ENCODE data around the gene NFKBIB. TPM values are rescaled to one million over a fixed set of nuclear protein-coding genes. Genes with fewer than 3 reads are reported as not detected.

NFKBIB gene
- total and polyA plus RNA-seq, 2 of the 13 experiments (the other 11 are each of a cell fraction or from before 2014, with no cell fraction given) = 8.6 to 14.9 TPM

DNA sequence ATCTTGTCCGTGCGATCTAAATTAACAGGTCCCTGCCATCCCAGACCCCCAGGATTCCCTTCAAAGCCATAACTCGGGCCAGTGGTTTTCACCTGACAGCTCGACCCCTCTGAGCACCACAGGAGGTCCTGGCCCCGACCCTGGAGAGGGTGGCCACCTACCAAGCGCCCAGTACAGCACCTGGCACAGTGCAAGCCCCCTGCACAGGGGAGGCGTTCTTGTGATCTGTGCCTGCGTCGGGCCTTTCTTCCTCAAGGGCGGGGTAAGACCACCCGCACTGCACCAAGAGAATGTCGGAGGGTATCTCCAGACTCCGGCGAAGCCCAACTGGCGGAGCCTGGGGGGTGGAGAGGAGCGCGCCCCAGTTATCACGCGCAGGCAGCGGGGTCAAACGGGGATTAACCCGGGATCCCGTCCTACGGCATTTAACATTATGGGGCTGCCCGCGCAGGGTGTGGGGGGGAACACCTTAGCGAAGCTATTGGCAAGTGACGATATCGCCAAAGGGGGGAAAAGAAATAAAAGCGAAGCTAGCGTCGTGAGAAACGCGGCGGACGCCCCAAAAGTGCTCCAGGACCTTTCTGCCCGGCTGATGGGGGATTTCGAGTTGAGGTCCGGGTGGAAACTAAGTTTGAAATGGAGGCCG lies 48.7 kb upstream of the NFKBIB start (continued):
- TF ChIP-seq, protein P1, sequence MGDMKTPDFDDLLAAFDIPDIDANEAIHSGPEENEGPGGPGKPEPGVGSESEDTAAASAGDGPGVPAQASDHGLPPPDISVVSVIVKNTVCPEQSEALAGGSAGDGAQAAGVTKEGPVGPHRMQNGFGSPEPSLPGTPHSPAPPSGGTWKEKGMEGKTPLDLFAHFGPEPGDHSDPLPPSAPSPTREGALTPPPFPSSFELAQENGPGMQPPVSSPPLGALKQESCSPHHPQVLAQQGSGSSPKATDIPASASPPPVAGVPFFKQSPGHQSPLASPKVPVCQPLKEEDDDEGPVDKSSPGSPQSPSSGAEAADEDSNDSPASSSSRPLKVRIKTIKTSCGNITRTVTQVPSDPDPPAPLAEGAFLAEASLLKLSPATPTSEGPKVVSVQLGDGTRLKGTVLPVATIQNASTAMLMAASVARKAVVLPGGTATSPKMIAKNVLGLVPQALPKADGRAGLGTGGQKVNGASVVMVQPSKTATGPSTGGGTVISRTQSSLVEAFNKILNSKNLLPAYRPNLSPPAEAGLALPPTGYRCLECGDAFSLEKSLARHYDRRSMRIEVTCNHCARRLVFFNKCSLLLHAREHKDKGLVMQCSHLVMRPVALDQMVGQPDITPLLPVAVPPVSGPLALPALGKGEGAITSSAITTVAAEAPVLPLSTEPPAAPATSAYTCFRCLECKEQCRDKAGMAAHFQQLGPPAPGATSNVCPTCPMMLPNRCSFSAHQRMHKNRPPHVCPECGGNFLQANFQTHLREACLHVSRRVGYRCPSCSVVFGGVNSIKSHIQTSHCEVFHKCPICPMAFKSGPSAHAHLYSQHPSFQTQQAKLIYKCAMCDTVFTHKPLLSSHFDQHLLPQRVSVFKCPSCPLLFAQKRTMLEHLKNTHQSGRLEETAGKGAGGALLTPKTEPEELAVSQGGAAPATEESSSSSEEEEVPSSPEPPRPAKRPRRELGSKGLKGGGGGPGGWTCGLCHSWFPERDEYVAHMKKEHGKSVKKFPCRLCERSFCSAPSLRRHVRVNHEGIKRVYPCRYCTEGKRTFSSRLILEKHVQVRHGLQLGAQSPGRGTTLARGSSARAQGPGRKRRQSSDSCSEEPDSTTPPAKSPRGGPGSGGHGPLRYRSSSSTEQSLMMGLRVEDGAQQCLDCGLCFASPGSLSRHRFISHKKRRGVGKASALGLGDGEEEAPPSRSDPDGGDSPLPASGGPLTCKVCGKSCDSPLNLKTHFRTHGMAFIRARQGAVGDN (CRISPR knock-in tag; IDR thresholded peaks at IDR 0.05) = peak; percentile 49
- TF ChIP-seq PTBP1 (IDR thresholded peaks at IDR 0.05; ENCODE audit: low read depth, low read length, poor library complexity, severe bottlenecking) = peak; percentile 56
- peak; percentile 90 for TF ChIP-seq ZNF816 (CRISPR knock-in tag; IDR thresholded peaks at IDR 0.05; ENCODE audit: borderline replicate concordance)
- 0 out of 2 replicates have a peak, but pooled peaks have one; percentile 23 for TF ChIP-seq ZNF768 (CRISPR knock-in tag; IDR thresholded peaks at IDR 0.05)
- peak; percentile 39; the same call in 1 of the 2 replicates for TF ChIP-seq HNRNPL (IDR thresholded peaks at IDR 0.05; ENCODE audit: low read depth, low read length)
- TF ChIP-seq ZFP82 (CRISPR knock-in tag; IDR thresholded peaks at IDR 0.05; ENCODE audit: borderline replicate concordance) = peak; percentile 91; the same call in 1 of the 2 replicates
- TF ChIP-seq, protein P2, sequence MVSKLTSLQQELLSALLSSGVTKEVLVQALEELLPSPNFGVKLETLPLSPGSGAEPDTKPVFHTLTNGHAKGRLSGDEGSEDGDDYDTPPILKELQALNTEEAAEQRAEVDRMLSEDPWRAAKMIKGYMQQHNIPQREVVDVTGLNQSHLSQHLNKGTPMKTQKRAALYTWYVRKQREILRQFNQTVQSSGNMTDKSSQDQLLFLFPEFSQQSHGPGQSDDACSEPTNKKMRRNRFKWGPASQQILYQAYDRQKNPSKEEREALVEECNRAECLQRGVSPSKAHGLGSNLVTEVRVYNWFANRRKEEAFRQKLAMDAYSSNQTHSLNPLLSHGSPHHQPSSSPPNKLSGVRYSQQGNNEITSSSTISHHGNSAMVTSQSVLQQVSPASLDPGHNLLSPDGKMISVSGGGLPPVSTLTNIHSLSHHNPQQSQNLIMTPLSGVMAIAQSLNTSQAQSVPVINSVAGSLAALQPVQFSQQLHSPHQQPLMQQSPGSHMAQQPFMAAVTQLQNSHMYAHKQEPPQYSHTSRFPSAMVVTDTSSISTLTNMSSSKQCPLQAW (CRISPR knock-in tag; IDR thresholded peaks at IDR 0.05) = peak; percentile 39
- no peak for TF ChIP-seq FOXP1 (IDR thresholded peaks at IDR 0.05)
- 0 out of 2 replicates have a peak, but pooled peaks have one; percentile 2 for TF ChIP-seq FOXP1 (CRISPR knock-in tag; IDR thresholded peaks at IDR 0.05)
- TF ChIP-seq POLR2G (IDR thresholded peaks at IDR 0.05; ENCODE audit: low read depth, low read length) = peak; percentile 16; the same call in 1 of the 2 replicates
- peak; percentile 83 for TF ChIP-seq ZNF781 (CRISPR knock-in tag; IDR thresholded peaks at IDR 0.05; ENCODE audit: borderline replicate concordance, not compliant biosample characterization)
- TF ChIP-seq, protein P3, sequence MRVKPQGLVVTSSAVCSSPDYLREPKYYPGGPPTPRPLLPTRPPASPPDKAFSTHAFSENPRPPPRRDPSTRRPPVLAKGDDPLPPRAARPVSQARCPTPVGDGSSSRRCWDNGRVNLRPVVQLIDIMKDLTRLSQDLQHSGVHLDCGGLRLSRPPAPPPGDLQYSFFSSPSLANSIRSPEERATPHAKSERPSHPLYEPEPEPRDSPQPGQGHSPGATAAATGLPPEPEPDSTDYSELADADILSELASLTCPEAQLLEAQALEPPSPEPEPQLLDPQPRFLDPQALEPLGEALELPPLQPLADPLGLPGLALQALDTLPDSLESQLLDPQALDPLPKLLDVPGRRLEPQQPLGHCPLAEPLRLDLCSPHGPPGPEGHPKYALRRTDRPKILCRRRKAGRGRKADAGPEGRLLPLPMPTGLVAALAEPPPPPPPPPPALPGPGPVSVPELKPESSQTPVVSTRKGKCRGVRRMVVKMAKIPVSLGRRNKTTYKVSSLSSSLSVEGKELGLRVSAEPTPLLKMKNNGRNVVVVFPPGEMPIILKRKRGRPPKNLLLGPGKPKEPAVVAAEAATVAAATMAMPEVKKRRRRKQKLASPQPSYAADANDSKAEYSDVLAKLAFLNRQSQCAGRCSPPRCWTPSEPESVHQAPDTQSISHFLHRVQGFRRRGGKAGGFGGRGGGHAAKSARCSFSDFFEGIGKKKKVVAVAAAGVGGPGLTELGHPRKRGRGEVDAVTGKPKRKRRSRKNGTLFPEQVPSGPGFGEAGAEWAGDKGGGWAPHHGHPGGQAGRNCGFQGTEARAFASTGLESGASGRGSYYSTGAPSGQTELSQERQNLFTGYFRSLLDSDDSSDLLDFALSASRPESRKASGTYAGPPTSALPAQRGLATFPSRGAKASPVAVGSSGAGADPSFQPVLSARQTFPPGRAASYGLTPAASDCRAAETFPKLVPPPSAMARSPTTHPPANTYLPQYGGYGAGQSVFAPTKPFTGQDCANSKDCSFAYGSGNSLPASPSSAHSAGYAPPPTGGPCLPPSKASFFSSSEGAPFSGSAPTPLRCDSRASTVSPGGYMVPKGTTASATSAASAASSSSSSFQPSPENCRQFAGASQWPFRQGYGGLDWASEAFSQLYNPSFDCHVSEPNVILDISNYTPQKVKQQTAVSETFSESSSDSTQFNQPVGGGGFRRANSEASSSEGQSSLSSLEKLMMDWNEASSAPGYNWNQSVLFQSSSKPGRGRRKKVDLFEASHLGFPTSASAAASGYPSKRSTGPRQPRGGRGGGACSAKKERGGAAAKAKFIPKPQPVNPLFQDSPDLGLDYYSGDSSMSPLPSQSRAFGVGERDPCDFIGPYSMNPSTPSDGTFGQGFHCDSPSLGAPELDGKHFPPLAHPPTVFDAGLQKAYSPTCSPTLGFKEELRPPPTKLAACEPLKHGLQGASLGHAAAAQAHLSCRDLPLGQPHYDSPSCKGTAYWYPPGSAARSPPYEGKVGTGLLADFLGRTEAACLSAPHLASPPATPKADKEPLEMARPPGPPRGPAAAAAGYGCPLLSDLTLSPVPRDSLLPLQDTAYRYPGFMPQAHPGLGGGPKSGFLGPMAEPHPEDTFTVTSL (CRISPR knock-in tag; IDR thresholded peaks at IDR 0.05; ENCODE audit: borderline replicate concordance) = peak; percentile 29; the same call in 1 of the 2 replicates
- TF ChIP-seq ZNF670 (CRISPR knock-in tag; IDR thresholded peaks at IDR 0.05; ENCODE audit: borderline replicate concordance) = peak; percentile 81; the same call in 1 of the 2 replicates
- peak; percentile 1; the same call in 1 of the 2 replicates for TF ChIP-seq TARDBP (CRISPR knock-in tag; IDR thresholded peaks at IDR 0.05)
